ENCODE measurements around the gene CTNNA2.

The CTNNA2 gene

GRCh38 chr2:79960519-79960918, 447.7 kb downstream of the CTNNA2 start:
- DNase-seq = no peak
- no peak for ATAC-seq (replicated peaks)
- Mint-ChIP-seq H3K4me1 (ENCODE audit: low read depth in 2 of 2) (no peaks in the 10 kb centered on the region), H3K9me3 (peaks cover 12 to 19% of the 10 kb centered on the region in 2 donors), H3K27ac (no peak overlapping the region), H3K4me3 (no peak overlapping the region), H3K27me3 (no peaks in the 10 kb centered on the region), H3K36me3 (ENCODE audit: insufficient read depth) (peaks cover 2% of the 10 kb centered on the region)

- no peak overlapping the region for H3K4me3 Mint-ChIP-seq
- ATAC-seq (replicated peaks) (no peak), DNase-seq (no peak)
- H3K27ac Mint-ChIP-seq = no peak overlapping the region
- peaks cover 2% of the 10 kb centered on the region for H3K36me3 Mint-ChIP-seq (ENCODE audit: insufficient read depth)
- H3K9me3 Mint-ChIP-seq = peaks cover 18 to 27% of the 10 kb centered on the region in 2 donors
- no peaks in the 10 kb centered on the region for H3K4me1 Mint-ChIP-seq (ENCODE audit: low read depth in 2 of 2)
- H3K27me3 Mint-ChIP-seq = no peaks in the 10 kb centered on the region
Measured at GRCh38 chr2:79964966-79965365, 452.1 kb downstream of the CTNNA2 start.

GRCh38 chr2:79966369-79966768, 453.5 kb downstream of the CTNNA2 start:
- Mint-ChIP-seq H3K27me3 (no peaks in the 10 kb centered on the region), H3K9me3 (peaks cover 15 to 27% of the 10 kb centered on the region in 2 donors), H3K36me3 (ENCODE audit: insufficient read depth) (peaks cover 2% of the 10 kb centered on the region), H3K27ac (no peak overlapping the region), H3K4me1 (ENCODE audit: low read depth in 2 of 2) (no peaks in the 10 kb centered on the region), H3K4me3 (no peak overlapping the region)
- DNase-seq (no peak), ATAC-seq (replicated peaks) (no peak)

GRCh38 chr2:79966882-79967281, 454.0 kb downstream of the CTNNA2 start:
- H3K9me3 Mint-ChIP-seq = peaks cover 15 to 27% of the 10 kb centered on the region in 2 donors
- H3K4me3 Mint-ChIP-seq = no peak overlapping the region
- no peaks in the 10 kb centered on the region for H3K36me3 Mint-ChIP-seq (ENCODE audit: insufficient read depth)
- H3K27ac Mint-ChIP-seq = no peak overlapping the region
- ATAC-seq (replicated peaks) (no peak), DNase-seq (no peak)
- H3K27me3 Mint-ChIP-seq = no peaks in the 10 kb centered on the region
- no peaks in the 10 kb centered on the region for H3K4me1 Mint-ChIP-seq (ENCODE audit: low read depth in 2 of 2)

- peaks cover 7 to 32% of the 10 kb centered on the region in 2 donors for H3K9me3 Mint-ChIP-seq
- ATAC-seq (replicated peaks) = no peak
- H3K4me1 Mint-ChIP-seq (ENCODE audit: low read depth in 2 of 2) = no peaks in the 10 kb centered on the region
- H3K4me3 Mint-ChIP-seq = no peak overlapping the region
- H3K27me3 Mint-ChIP-seq = no peaks in the 10 kb centered on the region
- H3K27ac Mint-ChIP-seq = no peak overlapping the region
- peaks cover 2% of the 10 kb centered on the region for H3K36me3 Mint-ChIP-seq (ENCODE audit: insufficient read depth)
- no peak for DNase-seq
Measured at GRCh38 chr2:79971807-79972206, 459.0 kb downstream of the CTNNA2 start.

GRCh38 chr2:79972661-79973060, 459.8 kb downstream of the CTNNA2 start:
- Mint-ChIP-seq H3K27me3 (no peaks in the 10 kb centered on the region), H3K4me1 (ENCODE audit: low read depth in 2 of 2) (no peaks in the 10 kb centered on the region), H3K36me3 (ENCODE audit: insufficient read depth) (peaks cover 2% of the 10 kb centered on the region), H3K27ac (no peak overlapping the region), H3K9me3 (peaks cover 2 to 24% of the 10 kb centered on the region in 2 donors), H3K4me3 (no peak overlapping the region)
- DNase-seq = no peak
- ATAC-seq (replicated peaks) = no peak

DNA sequence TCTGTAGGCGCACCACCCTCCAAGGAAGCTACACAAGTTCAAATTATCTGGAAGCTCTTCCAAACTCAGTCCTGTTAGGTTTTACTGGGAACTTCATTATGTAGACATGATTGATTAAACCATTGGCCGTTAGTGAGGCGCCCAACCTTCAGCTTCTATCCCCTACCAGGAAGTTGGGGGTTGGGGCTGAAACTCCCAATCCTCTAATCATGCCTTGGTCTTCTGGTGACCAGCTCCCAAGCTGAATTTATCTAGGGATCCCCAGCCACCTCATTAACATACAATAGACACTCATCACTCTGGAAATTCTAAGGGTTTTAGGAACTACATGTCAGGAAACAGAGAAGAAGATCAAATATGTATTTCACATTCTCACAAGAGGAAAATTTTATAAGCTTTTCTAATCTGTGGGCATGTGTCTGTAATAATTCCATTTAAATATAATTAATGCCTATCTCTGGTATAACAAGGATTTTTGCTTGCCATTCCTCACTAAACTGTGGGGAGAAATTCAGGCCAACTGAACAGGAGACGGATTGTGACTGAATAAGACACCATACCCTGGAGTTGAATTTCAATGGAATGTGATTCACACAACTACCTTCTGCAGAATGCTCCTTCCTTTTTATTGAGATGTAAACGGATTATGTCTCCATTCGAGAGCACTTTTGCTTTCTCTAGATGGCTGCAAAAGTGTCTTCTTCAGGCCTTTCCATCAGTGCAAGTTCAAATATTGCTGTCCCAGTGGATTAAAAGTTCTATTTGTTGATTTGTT, 463.1 kb downstream of the CTNNA2 start:
- no peak for ATAC-seq (replicated peaks)
- Mint-ChIP-seq H3K4me3 (no peak overlapping the region), H3K27me3 (no peaks in the 10 kb centered on the region), H3K27ac (no peak overlapping the region), H3K9me3 (peaks cover 5 to 17% of the 10 kb centered on the region in 2 donors), H3K36me3 (ENCODE audit: insufficient read depth) (peaks cover 2% of the 10 kb centered on the region), H3K4me1 (ENCODE audit: low read depth in 2 of 2) (no peaks in the 10 kb centered on the region)
- no peak for DNase-seq

GRCh38 chr2:79977792-79978191, 464.9 kb downstream of the CTNNA2 start:
- Mint-ChIP-seq H3K4me1 (ENCODE audit: low read depth in 2 of 2) (no peaks in the 10 kb centered on the region), H3K9me3 (peaks cover 5 to 17% of the 10 kb centered on the region in 2 donors), H3K27me3 (no peaks in the 10 kb centered on the region), H3K36me3 (ENCODE audit: insufficient read depth) (peaks cover 2% of the 10 kb centered on the region), H3K27ac (no peak overlapping the region), H3K4me3 (no peak overlapping the region)
- no peak for DNase-seq
- no peak for ATAC-seq (replicated peaks)

- no peaks in the 10 kb centered on the region for H3K27me3 Mint-ChIP-seq
- H3K36me3 Mint-ChIP-seq (ENCODE audit: insufficient read depth) = no peaks in the 10 kb centered on the region
- ATAC-seq (replicated peaks) = no peak
- no peak overlapping the region for H3K4me3 Mint-ChIP-seq
- no peaks in the 10 kb centered on the region for H3K4me1 Mint-ChIP-seq (ENCODE audit: low read depth in 2 of 2)
- H3K27ac Mint-ChIP-seq = no peak overlapping the region
- H3K9me3 Mint-ChIP-seq = peaks cover 6 to 12% of the 10 kb centered on the region in 2 donors
- no peak for DNase-seq
Measured at GRCh38 chr2:79980116-79980515, 467.3 kb downstream of the CTNNA2 start.

GRCh38 chr2:79980816-79981215, 468.0 kb downstream of the CTNNA2 start:
- Mint-ChIP-seq H3K4me1 (ENCODE audit: low read depth in 2 of 2) (no peaks in the 10 kb centered on the region), H3K9me3 (peaks cover 5 to 8% of the 10 kb centered on the region in 2 donors), H3K4me3 (no peak overlapping the region), H3K36me3 (ENCODE audit: insufficient read depth) (no peaks in the 10 kb centered on the region), H3K27me3 (no peaks in the 10 kb centered on the region), H3K27ac (no peak overlapping the region)
- DNase-seq (no peak), ATAC-seq (replicated peaks) (no peak)

DNA sequence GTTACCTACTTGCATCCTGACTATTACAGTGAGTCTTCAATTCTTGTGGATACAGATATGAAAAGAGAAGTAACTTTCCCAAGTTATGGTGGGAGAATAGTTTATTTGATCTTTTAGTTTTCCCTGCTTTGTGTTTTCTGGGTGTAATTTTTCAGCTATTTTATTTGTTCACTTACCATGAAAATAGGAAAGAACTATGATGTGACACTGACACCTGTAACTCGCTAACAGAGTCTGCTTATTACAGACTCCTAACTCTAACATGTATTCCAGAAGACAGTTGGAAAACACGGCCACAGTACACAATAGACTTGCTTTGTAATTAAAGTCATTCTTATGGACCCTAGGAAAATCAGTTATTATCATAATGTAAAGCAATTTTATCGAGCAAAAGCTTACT, 468.5 kb downstream of the CTNNA2 start:
- DNase-seq = no peak
- Mint-ChIP-seq H3K9me3 (peaks cover 4 to 8% of the 10 kb centered on the region in 2 donors), H3K4me1 (ENCODE audit: low read depth in 2 of 2) (no peaks in the 10 kb centered on the region), H3K36me3 (ENCODE audit: insufficient read depth) (no peaks in the 10 kb centered on the region), H3K27ac (no peak overlapping the region), H3K4me3 (no peak overlapping the region), H3K27me3 (no peaks in the 10 kb centered on the region)
- no peak for ATAC-seq (replicated peaks)

DNA sequence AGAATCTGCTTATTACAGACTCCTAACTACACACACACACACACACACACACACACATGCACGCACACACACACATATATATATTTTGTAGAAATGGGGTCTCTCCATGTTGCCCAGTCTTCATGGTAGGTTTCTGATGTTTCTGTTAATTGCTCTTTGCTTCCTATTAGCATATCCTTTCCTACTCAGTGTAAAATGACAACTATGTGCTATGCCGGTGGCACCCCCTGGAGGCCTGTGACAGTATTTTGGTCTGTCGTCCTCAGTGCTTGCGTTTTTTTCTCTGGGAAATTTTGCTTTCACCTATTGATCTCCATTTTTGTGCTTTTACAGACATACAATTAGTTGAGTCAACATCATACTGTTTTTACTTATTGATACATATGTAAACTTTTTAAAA, 469.6 kb downstream of the CTNNA2 start:
- Mint-ChIP-seq H3K27me3 (no peaks in the 10 kb centered on the region), H3K36me3 (ENCODE audit: insufficient read depth) (no peaks in the 10 kb centered on the region), H3K4me1 (ENCODE audit: low read depth in 2 of 2) (no peaks in the 10 kb centered on the region), H3K9me3 (peaks cover 4 to 8% of the 10 kb centered on the region in 2 donors), H3K4me3 (no peak overlapping the region), H3K27ac (no peak overlapping the region)
- DNase-seq = no peak
- ATAC-seq (replicated peaks) = no peak

DNA sequence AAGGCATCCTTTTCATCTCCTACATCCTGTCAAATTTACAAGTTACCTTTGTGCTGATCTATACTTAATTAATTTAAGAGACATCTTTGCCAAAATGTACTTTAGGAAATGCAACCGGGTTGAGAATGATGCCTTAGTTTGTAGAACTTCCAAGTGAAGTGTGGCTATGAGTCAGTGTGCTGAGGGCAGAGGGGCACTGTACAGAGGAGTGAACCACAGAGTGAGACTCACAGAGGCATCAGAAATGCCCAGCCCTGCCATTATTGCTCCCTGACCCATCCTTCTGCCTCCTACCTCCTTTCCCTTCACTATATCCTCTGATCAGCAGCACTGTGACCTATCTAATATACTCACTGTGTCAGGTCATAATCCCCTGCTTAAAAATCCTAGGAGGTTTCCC, 471.6 kb downstream of the CTNNA2 start:
- Mint-ChIP-seq H3K9me3 (peaks cover 2 to 8% of the 10 kb centered on the region in 2 donors), H3K27me3 (no peaks in the 10 kb centered on the region), H3K36me3 (ENCODE audit: insufficient read depth) (no peaks in the 10 kb centered on the region), H3K4me3 (no peak overlapping the region), H3K27ac (no peak overlapping the region), H3K4me1 (ENCODE audit: low read depth in 2 of 2) (no peaks in the 10 kb centered on the region)
- ATAC-seq (replicated peaks) (no peak), DNase-seq (no peak)

GRCh38 chr2:79985145-79985544, 472.3 kb downstream of the CTNNA2 start:
- Mint-ChIP-seq H3K9me3 (peaks cover 2 to 8% of the 10 kb centered on the region in 2 donors), H3K27me3 (no peaks in the 10 kb centered on the region), H3K4me1 (ENCODE audit: low read depth in 2 of 2) (no peaks in the 10 kb centered on the region), H3K27ac (no peak overlapping the region), H3K36me3 (ENCODE audit: insufficient read depth) (no peaks in the 10 kb centered on the region), H3K4me3 (no peak overlapping the region)
- ATAC-seq (replicated peaks) (no peak), DNase-seq (no peak)

Data from effector memory CD8-positive, alpha-beta T cell (primary cell).